KG1 (cell line): Measurements from ENCODE around the gene LYZL2.
A peak's percentile ranks its signal among the peaks of the same experiment; 100 is the strongest.
"Not testable (repeated sequence)": the region's sequence is repeated elsewhere in the genome, so short reads cannot be mapped to it uniquely, and the experiment has no call there.

Source experiments
- DNase-seq: peaks from one replicate; lab custom pipeline; 2025; lab: John Stamatoyannopoulos, UW

Gene LYZL2

GRCh38 chr10:30629653-30630052, at the start of gene LYZL2:
Gene LYZL2 (minus strand): TSS chr10:30629753. CDS start chr10:30626915, 2,838 bp downstream.
- no peak for DNase-seq

DNA sequence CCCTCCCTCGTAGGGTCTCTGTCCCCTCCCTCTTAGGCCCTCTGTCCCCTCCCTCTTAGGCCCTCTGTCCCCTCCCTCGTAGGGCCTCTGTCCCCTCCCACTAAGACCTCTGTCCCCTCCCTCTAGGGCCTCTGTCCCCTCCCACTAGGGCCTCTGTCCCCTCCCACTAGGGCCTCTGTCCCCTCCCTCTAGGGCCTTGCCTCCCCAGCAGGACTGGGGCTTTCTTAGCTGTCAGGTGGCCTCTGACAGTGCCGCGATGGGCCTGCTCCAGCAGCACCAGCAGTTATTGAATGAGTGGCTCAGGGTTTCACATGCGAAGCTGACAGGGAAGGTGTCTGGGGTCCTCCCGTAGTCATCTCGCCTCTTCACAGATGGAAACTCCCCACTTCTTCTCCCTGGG, 48.1 kb upstream of the LYZL2 start:
- not testable (repeated sequence) for DNase-seq

DNA sequence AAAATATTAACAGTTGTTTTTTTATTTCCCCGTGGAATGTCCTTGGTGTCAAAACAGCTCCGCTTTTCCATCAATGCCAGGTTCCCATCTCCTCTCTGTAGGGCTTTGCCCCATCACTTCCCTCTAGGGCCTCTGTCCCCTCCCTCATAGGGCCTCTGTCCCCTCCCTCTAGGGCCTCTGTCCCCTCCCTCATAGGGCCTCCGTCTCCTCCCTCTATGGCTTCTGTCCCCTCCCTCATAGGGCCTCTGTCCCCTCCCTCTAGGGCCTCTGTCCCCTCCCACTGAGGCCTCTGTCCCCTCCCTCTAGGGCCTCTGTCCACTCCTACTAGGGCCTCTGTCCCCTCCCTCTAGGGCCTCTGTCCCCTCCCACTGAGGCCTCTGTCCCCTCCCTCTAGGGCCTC, 47.6 kb upstream of the LYZL2 start:
- DNase-seq, result not testable (repeated sequence)

GRCh38 chr10:30675791-30676718, 46.5 kb upstream of the LYZL2 start:
- DNase-seq, result no peak

DNA sequence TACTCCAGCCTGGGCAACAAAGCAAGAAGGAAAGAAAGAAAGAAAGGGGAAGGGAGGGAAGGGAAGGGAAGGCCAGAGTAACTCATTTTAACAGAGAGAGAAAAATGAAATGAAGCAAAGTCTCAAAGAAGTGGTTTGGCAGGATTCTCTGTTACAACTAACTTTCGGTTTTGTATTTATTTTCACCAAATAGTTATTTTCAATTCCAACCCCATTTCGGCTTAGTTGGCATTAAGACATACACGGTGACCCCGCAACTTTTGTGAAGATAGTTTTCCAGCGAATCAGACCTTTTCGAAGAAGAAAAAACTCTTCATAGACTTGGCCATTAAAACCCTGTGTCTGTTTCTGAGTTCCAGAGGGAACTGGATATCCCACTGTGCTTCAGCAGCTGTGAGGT, 45.2 kb upstream of the LYZL2 start:
- no peak for DNase-seq

GRCh38 chr10:30673262-30673661, 43.7 kb upstream of the LYZL2 start:
- not testable (repeated sequence) for DNase-seq

DNA sequence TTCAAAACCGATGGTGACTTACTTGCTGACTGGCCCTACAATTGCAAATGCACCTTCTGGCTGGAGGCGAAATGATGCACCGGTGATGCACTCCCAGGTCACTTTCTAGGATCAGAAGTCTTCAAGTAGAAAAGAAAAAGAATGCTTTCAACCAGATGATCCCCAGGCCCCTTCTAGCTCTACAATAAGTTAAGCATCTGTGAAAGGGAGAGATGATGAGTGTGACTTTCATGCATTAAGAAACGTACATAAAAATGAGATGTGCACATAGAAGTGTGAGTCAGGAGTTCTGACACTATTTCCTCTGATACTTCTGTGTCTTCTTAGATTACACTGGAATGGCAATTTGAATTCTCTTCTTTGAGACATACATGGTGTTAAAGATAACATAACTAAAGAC, 42.8 kb upstream of the LYZL2 start:
- not testable (repeated sequence) for DNase-seq

GRCh38 chr10:30671026-30671616, 41.6 kb upstream of the LYZL2 start:
- peak; percentile 36 for DNase-seq

DNA sequence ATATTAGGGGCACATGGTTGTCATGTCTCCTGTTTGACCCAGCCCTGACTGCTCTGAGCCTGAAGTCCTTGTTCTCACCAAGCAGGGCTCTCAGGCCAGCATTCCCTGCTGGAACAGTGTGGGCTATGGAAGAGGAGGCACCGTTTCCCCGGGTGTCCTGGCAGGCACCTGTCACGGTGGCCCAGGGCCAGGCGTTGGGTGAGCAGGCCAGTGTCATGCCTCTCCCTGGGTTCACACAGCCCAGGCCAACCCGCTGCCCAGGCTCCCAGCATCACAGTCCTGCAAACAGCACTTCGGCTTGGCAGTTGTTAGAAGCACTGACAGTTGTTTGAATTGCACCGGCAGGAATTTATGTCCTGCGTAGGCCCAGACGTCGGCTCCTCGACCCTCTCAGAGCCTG, 38.4 kb upstream of the LYZL2 start:
- DNase-seq, result not testable (repeated sequence)

DNA sequence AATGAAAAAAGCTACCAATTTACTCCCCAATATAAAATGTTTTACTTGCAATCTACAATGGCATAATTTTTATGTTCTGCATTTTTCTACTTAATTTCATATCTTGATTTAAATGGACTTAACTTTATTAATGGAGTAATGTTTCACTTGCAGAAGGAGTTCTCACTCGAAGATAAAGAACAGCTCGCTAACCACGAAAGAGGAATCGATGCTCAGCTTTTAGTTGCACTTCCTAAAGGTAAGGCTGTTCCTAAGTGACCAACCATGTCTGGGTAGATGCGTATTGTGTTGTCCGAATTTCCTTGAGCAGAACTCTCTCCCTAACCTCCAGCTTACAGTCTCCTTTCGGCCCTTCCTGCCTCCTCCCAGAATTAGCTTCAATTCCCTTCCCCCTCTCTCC, 33.9 kb upstream of the LYZL2 start:
- DNase-seq, result not testable (repeated sequence)

DNA sequence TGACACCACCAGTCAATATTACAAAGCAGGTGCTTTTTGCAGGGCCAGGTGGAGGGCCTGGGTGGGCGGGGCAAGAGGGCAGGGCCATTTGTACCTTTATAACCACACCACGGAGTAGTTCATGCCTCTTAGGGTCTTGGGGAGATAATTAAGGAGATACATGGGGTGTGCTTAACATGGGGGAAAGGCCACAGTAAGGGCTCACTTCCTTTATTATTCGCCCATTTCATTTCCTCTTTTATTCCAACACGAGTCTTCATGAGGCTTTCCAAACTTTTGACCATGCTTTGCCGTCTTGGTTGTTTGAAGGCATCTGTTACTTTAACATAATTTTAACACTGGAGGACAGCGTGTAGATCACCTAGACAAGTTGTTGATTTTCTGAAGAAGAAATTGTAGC, 33.3 kb upstream of the LYZL2 start:
- DNase-seq, result no peak

GRCh38 chr10:30660314-30660713, 30.8 kb upstream of the LYZL2 start:
- not testable (repeated sequence) for DNase-seq

GRCh38 chr10:30656233-30656632, 26.7 kb upstream of the LYZL2 start:
- DNase-seq, result no peak

GRCh38 chr10:30655001-30655400, 25.4 kb upstream of the LYZL2 start:
- not testable (repeated sequence) for DNase-seq

DNA sequence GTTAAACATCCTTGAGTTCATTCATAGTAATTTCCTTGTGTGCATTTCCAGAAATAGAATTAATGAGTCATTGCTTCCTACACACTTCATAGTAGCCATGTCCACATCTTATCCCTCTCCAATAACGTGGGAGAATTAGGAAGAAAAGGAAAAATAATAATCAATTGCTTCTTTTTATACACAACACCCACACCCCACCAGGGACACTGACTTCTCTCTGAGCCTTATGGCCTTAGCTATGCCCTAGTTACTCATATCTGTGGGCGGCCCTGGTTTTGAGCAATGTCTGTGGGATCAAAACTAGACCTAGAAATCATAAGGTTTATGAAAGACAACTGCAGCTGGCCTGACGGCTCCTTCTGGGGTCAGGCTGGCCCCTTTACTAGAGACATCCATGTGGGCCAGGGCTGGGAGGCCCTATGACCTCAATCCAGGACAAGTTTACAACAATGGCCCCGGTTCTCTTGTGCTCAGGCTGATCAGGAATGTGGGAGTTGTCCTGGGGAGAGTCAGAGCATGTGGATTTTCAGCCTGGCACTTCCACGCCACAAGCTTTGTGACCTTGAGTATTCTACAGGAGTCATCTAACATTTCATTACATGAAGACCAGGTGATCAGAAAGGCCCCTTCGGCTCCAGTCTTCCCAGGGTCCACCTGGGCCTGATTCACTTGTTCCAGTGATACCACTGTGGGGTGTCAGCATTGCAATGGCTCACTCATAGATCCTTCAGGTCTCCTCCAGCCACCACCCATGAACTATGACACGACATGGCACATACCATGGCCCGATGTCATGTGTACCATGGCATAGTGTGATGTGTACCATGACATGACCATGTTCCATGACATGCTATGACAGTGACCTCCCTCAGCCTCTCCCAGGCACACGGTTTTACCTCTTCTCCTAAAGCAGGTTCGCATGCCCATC, 22.2 kb upstream of the LYZL2 start:
- not testable (repeated sequence) for DNase-seq

- DNase-seq, result no peak
Observed at GRCh38 chr10:30647089-30647488, 17.5 kb upstream of the LYZL2 start.

- DNase-seq, result no peak
Observed at GRCh38 chr10:30645340-30645827, 15.8 kb upstream of the LYZL2 start.

DNA sequence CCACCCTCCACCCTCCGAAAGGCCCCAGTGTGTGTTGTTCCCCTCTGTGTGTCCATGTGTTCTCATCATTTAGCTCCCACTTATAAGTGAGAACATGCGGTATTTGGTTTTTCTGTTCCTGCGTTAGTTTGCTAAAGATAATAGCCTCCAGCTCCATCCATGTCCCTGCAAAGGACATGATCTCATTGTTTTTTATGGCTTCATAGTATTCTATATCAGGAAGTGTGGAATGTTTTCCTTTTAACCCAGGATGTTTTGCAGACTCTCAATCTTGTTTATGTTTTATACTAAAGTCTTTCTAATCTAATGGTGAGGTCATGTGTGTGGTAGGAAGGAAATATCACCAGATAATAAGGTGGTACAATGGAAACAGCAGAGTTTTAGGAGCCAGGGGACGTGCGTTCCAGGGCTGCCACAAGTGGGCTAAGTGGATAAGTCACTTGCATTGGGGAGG, 14.9 kb upstream of the LYZL2 start:
- DNase-seq, result not testable (repeated sequence)

- not testable (repeated sequence) for DNase-seq
Observed at GRCh38 chr10:30643557-30644199, 14.1 kb upstream of the LYZL2 start.

DNA sequence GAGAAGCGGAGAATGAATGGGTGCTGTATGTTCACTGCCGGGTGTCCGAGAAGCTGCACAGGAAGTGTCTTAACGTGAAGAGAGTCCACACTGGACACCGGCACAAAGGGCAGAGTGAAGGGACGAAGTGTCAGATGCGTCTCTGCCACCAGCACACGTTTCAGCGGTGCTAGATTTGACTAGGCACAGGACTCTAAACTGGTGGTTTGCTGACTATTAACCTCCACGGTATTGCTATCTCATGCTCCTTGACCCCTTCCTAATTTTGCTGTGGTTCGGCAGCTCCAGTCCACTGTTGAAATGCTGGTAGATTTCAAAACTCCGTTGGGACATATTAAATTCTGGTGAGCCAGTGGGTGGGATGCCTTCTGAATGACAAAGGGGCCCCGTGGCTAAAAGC, 13.3 kb upstream of the LYZL2 start:
- DNase-seq, result not testable (repeated sequence)
